ENCODE measurements around the gene POLE4.

DNA sequence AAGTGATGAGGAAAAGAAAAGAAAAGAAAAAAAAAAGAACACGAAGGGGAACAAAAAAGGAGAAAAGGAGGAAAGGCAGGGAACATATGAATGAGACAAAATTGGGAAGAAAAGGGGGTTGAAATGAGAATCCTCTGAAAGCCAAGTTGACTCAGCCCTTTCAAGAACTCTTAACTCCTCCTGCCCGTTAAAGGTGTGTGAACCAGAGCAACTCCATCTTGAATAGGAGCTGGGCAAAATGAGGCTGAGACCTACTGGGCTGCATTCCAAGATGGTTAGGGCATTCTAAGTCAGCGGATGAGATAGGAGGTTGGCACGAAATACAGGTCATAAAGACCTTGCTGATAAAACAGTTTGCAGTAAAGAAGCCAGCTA is 4.0 kb upstream of the POLE4 start:
- TF ChIP-seq POLR2A (conservative IDR thresholded peaks at IDR 0.05) (no peak), FOXM1 (IDR thresholded peaks at IDR 0.05; ENCODE audit: low read depth) (no peak), FOXM1 (CRISPR knock-in tag; IDR thresholded peaks at IDR 0.05; ENCODE audit: low read depth) (no peak), PHF20 (IDR thresholded peaks at IDR 0.05; ENCODE audit: partially characterized antibody) (no peak), SMAD3 (CRISPR knock-in tag; conservative IDR thresholded peaks at IDR 0.05) (no peak), BRD9 (IDR thresholded peaks at IDR 0.05; ENCODE audit: low read depth, partially characterized antibody) (no peak), PHB2 (IDR thresholded peaks at IDR 0.05; ENCODE audit: low read depth) (no peak), NFE2 (IDR thresholded peaks at IDR 0.05; ENCODE audit: low read depth) (no peak), RCOR1 (IDR thresholded peaks at IDR 0.05; ENCODE audit: borderline replicate concordance in 1 of 2, low read depth in 2 of 2, low read length in 2 of 2) (no peak)
- TF ChIP-seq, protein P1, sequence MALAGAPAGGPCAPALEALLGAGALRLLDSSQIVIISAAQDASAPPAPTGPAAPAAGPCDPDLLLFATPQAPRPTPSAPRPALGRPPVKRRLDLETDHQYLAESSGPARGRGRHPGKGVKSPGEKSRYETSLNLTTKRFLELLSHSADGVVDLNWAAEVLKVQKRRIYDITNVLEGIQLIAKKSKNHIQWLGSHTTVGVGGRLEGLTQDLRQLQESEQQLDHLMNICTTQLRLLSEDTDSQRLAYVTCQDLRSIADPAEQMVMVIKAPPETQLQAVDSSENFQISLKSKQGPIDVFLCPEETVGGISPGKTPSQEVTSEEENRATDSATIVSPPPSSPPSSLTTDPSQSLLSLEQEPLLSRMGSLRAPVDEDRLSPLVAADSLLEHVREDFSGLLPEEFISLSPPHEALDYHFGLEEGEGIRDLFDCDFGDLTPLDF (CRISPR knock-in tag; IDR thresholded peaks at IDR 0.05): no peak
- TF ChIP-seq, protein P2, sequence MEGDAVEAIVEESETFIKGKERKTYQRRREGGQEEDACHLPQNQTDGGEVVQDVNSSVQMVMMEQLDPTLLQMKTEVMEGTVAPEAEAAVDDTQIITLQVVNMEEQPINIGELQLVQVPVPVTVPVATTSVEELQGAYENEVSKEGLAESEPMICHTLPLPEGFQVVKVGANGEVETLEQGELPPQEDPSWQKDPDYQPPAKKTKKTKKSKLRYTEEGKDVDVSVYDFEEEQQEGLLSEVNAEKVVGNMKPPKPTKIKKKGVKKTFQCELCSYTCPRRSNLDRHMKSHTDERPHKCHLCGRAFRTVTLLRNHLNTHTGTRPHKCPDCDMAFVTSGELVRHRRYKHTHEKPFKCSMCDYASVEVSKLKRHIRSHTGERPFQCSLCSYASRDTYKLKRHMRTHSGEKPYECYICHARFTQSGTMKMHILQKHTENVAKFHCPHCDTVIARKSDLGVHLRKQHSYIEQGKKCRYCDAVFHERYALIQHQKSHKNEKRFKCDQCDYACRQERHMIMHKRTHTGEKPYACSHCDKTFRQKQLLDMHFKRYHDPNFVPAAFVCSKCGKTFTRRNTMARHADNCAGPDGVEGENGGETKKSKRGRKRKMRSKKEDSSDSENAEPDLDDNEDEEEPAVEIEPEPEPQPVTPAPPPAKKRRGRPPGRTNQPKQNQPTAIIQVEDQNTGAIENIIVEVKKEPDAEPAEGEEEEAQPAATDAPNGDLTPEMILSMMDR (IDR thresholded peaks at IDR 0.05 in 2 of 3, conservative IDR thresholded peaks at IDR 0.05 in 1 of 3; ENCODE audit: insufficient read depth in 2 of 3, low read depth in 1 of 3, low read length in 3 of 3): no peak
- TF ChIP-seq, protein P3, sequence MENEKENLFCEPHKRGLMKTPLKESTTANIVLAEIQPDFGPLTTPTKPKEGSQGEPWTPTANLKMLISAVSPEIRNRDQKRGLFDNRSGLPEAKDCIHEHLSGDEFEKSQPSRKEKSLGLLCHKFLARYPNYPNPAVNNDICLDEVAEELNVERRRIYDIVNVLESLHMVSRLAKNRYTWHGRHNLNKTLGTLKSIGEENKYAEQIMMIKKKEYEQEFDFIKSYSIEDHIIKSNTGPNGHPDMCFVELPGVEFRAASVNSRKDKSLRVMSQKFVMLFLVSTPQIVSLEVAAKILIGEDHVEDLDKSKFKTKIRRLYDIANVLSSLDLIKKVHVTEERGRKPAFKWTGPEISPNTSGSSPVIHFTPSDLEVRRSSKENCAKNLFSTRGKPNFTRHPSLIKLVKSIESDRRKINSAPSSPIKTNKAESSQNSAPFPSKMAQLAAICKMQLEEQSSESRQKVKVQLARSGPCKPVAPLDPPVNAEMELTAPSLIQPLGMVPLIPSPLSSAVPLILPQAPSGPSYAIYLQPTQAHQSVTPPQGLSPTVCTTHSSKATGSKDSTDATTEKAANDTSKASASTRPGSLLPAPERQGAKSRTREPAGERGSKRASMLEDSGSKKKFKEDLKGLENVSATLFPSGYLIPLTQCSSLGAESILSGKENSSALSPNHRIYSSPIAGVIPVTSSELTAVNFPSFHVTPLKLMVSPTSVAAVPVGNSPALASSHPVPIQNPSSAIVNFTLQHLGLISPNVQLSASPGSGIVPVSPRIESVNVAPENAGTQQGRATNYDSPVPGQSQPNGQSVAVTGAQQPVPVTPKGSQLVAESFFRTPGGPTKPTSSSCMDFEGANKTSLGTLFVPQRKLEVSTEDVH (IDR thresholded peaks at IDR 0.05; ENCODE audit: low read depth, partially characterized antibody): no peak

All from K562 (cell line).